IPS-15b (cell line): ENCODE data around the gene HPDL.

Source experiments
- H3K27me3 ChIP-seq: one replicate; pipeline ENCODE4 v1.6.1; 2013; ENCODE audit warnings: low read length; ENCODE audit not compliant: control insufficient read depth, insufficient read depth
- H3K36me3 ChIP-seq: one replicate; pipeline ENCODE4 v1.6.1; 2013; ENCODE audit warnings: low read length; ENCODE audit not compliant: control insufficient read depth, insufficient read depth
- H3K4me1 ChIP-seq: one replicate; pipeline ENCODE4 v1.6.1; 2013; ENCODE audit warnings: mild to moderate bottlenecking, low read length; ENCODE audit not compliant: control insufficient read depth, insufficient read depth
- H3K4me3 ChIP-seq: one replicate; pipeline ENCODE4 v1.5.1; 2013; ENCODE audit warnings: low read depth, low read length
- H3K9ac ChIP-seq: one replicate; pipeline ENCODE4 v1.6.1; 2013; ENCODE audit warnings: low read depth, mild to moderate bottlenecking, low read length
- H3K9me3 ChIP-seq: one replicate; pipeline ENCODE4 v1.6.1; 2013; ENCODE audit warnings: mild to moderate bottlenecking, low read length; ENCODE audit not compliant: control insufficient read depth, insufficient read depth

HPDL gene

DNA sequence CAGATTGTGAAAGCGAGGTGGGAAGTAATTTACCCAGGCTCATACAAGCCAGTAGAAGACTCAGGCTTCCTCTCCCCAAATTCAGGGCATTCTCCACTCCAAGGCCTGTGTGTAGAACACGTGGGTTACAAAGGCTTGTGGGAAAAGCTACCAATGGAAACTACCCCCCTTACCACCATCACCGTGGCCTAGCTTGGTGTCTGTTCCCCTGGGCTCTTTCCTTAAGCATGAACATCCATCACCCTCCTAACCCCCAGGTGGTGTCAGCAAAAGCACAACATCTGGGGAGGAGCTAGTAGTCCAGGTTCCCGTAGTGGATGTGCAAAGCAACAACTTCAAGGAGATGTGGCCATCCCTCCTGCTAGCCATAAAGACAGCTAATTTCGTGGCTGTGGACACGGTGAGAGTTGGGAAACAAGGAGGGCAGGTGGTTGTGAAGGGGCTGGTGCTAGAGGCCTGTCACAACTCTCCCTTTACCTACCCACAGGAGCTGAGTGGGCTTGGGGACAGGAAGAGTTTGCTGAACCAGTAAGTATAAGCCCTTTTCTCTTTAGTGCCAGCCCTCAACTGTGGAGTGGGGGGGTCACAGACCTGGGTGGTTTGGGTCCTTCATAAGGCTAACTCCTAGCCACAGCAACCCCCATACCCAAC lies 14.2 kb downstream of the HPDL start:
- Histone ChIP-seq H3K9me3 (no peaks in the 10 kb centered on the region), H3K9ac (peak overlapping the region; percentile 100), H3K4me1 (no peaks in the 10 kb centered on the region), H3K36me3 (peaks cover 32% of the 10 kb centered on the region), H3K4me3 (peak overlapping the region; percentile 97), H3K27me3 (no peaks in the 10 kb centered on the region)

- Histone ChIP-seq H3K27me3 (no peaks in the 10 kb centered on the region), H3K4me3 (no peak overlapping the region), H3K36me3 (peaks cover 41% of the 10 kb centered on the region), H3K9ac (no peak overlapping the region), H3K9me3 (no peaks in the 10 kb centered on the region), H3K4me1 (no peaks in the 10 kb centered on the region)
Observed at GRCh38 chr1:45344499-45344898, 17.8 kb downstream of the HPDL start.

- no peaks in the 10 kb centered on the region for H3K27me3 ChIP-seq
- no peak overlapping the region for H3K4me3 ChIP-seq
- H3K9me3 ChIP-seq, result no peaks in the 10 kb centered on the region
- H3K9ac ChIP-seq, result no peak overlapping the region
- H3K36me3 ChIP-seq, result peaks cover 41% of the 10 kb centered on the region
- H3K4me1 ChIP-seq, result no peaks in the 10 kb centered on the region
Observed at GRCh38 chr1:45345014-45345413, 18.3 kb downstream of the HPDL start.

GRCh38 chr1:45346473-45346872 lies 19.8 kb downstream of the HPDL start:
- H3K36me3 ChIP-seq, result peaks cover 41% of the 10 kb centered on the region

DNA sequence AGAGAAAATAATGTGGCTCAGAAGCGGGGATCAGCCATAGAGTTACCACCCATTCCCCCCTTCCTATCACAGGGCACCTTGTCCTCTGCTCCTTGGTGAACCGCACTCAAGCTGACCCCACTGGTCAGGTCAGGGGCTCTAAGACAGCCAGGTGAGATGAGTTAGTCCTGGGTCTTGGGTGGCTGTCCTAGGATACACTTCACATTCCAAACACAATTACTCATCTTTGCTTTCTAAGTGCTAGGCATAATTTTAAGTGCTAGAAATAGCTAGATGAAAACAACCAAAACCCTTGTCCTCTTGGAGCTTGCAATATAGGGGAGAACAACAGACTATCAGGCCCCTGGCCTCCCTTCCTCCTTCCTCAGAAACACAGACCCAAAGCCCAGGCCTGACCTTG lies 21.3 kb downstream of the HPDL start:
- Histone ChIP-seq H3K27me3 (no peaks in the 10 kb centered on the region), H3K9ac (no peak overlapping the region), H3K36me3 (peaks cover 28% of the 10 kb centered on the region), H3K4me1 (no peaks in the 10 kb centered on the region), H3K4me3 (no peak overlapping the region), H3K9me3 (no peaks in the 10 kb centered on the region)

More at GRCh38 chr1:45346473-45346872, 19.8 kb downstream of the HPDL start:
- no peaks in the 10 kb centered on the region for H3K9me3 ChIP-seq
- no peak overlapping the region for H3K9ac ChIP-seq
- no peaks in the 10 kb centered on the region for H3K4me1 ChIP-seq
- no peak overlapping the region for H3K4me3 ChIP-seq
- no peaks in the 10 kb centered on the region for H3K27me3 ChIP-seq

DNA sequence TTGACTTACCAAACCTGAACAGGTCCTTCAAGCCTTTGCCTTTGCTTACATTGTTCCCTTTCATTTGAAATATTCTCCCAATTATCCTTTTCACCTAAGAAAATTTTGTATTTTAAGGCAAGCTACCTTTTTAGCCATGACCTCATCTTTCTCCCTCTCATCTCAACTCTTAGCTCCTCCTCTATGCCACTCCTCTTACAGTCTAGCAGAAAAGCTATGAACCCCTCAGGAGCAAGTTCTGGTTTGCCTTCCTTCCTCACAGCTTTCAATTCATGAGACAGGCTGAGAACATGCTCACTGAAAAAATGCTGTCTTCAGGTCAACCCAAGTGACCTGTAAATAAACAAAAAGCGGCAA lies 21.9 kb downstream of the HPDL start:
- no peaks in the 10 kb centered on the region for H3K4me1 ChIP-seq
- H3K27me3 ChIP-seq, result no peaks in the 10 kb centered on the region
- no peak overlapping the region for H3K9ac ChIP-seq
- H3K36me3 ChIP-seq, result peaks cover 22% of the 10 kb centered on the region
- no peak overlapping the region for H3K4me3 ChIP-seq
- no peaks in the 10 kb centered on the region for H3K9me3 ChIP-seq

DNA sequence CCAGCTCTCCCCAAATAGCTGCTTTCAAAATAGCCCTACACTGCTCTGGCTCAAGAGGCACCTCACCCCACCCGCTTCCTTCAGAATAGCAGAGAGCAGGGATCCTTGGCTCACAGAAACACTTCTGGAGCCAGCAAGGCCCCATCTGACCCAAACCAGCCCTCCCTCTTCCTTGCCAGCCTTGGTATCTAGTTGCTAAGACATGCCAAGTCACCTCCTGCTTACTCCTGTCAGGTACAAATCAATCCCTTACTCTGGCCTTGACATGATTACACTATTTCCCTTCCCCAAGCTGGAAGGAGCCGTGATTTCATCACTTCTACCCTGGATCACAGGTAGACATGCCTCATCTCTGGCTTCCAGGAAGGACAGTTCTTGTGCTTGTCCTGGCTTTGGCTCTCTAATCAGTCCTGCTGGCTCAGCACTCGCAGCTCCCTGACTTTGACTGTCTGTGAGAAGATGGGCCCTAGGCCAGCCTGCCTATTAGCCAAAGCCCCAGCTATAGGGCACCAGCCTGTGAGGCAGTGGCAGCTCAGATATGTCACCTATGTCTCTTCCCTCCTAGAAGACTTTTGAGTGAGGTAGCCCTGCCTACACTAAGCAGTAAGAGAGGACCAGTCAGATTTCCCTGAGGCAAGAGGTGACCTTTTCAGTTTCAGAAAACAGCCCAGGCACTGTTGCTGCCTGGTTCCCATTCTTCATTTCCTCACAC lies 22.4 kb downstream of the HPDL start:
- Histone ChIP-seq H3K27me3 (no peaks in the 10 kb centered on the region), H3K4me1 (no peaks in the 10 kb centered on the region), H3K9me3 (no peaks in the 10 kb centered on the region), H3K4me3 (no peak overlapping the region), H3K9ac (no peak overlapping the region), H3K36me3 (peaks cover 20% of the 10 kb centered on the region)

DNA sequence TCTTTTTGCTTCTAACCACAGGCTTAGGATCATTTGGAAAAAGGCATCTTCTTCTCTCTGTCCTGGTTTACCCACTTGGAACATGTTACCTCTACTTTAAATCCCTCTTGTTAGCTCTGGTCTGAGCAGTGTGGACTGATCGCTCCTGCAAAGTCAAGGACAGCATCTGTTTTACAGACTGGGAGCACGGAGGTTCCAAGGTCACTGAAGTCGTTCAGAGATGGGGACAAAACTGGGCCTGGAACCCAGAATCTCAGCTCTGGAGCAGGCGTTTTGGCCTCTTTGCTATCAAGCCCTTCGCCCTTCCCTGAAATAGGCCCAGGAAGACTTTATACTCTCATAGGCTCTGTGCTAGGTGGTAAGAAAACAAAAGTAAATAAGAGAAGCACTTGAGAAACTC lies 24.8 kb downstream of the HPDL start:
- H3K4me1 ChIP-seq, result no peaks in the 10 kb centered on the region
- peaks cover 5% of the 10 kb centered on the region for H3K36me3 ChIP-seq
- H3K9ac ChIP-seq, result no peak overlapping the region
- no peaks in the 10 kb centered on the region for H3K27me3 ChIP-seq
- no peaks in the 10 kb centered on the region for H3K9me3 ChIP-seq
- H3K4me3 ChIP-seq, result no peak overlapping the region

DNA sequence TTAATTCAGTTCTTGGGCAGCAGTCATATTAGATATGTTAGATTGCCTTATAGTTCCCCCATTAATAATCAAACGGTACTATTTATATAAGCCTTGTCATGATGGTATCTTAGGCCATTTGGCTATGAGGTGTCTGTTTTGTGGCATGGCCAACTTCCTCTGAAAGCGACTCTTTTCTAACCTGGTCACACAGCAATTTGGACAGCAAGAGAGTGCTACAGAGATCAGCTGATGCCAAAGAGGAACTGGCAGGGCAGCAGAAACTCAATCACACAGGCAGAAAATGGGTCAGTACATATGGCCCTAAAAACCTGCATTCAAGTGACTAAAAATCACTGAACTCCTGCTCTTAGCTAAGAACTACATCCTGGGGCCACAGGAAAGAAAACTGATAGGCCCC lies 27.0 kb downstream of the HPDL start:
- peaks cover 2% of the 10 kb centered on the region for H3K36me3 ChIP-seq
- H3K9me3 ChIP-seq, result no peaks in the 10 kb centered on the region
- no peak overlapping the region for H3K9ac ChIP-seq
- no peak overlapping the region for H3K4me3 ChIP-seq
- no peaks in the 10 kb centered on the region for H3K27me3 ChIP-seq
- no peaks in the 10 kb centered on the region for H3K4me1 ChIP-seq

- no peaks in the 10 kb centered on the region for H3K9me3 ChIP-seq
- H3K36me3 ChIP-seq, result no peaks in the 10 kb centered on the region
- H3K4me3 ChIP-seq, result no peak overlapping the region
- H3K4me1 ChIP-seq, result peaks cover under 1% of the 10 kb centered on the region
- H3K27me3 ChIP-seq, result no peaks in the 10 kb centered on the region
- no peak overlapping the region for H3K9ac ChIP-seq
Observed at GRCh38 chr1:45354838-45355237, 28.1 kb downstream of the HPDL start.

DNA sequence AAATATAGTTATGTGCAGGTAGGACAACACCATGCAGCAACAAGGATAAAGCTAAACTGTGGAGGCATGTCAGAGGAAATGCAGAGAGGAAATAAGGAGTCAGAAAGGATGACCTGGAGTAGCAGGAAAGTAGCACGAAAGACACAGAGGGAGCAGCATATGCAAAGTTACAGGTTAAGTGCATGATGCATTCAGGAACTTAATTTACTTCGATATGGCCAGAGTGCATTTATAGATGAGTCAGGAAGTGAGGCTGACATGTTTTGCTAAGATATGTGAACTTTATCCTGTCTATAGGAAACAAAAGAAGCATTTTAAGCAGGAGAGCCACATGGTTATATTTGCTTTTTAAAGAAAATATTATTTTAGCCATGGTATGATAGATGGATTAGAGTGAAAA lies 29.0 kb downstream of the HPDL start:
- H3K4me1 ChIP-seq, result peaks cover 8% of the 10 kb centered on the region
- no peaks in the 10 kb centered on the region for H3K36me3 ChIP-seq
- no peaks in the 10 kb centered on the region for H3K9me3 ChIP-seq
- no peaks in the 10 kb centered on the region for H3K27me3 ChIP-seq
- no peak overlapping the region for H3K4me3 ChIP-seq
- H3K9ac ChIP-seq, result no peak overlapping the region

DNA sequence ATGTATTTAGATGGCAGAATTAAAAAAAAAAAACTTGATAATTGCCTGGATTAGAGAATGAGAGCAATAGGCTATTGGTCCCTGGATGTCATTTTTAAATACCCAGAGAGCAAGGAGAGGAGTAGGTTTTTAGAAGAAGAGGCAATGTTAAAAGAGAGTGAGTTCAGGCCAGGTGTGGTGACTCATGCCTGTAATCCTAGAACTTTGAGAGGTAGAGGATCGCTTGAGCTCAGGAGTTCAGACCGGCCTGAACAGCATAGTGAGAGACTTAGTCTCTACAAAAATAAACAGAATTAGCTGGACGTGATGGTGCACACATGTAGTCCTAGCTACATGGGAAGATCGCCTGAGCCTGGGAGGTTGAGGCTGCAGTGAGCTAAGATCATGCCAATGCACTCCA lies 29.5 kb downstream of the HPDL start:
- peaks cover 8% of the 10 kb centered on the region for H3K4me1 ChIP-seq
- H3K9ac ChIP-seq, result no peak overlapping the region
- no peak overlapping the region for H3K4me3 ChIP-seq
- H3K9me3 ChIP-seq, result no peaks in the 10 kb centered on the region
- H3K36me3 ChIP-seq, result no peaks in the 10 kb centered on the region
- no peaks in the 10 kb centered on the region for H3K27me3 ChIP-seq
